Mesothelial cell of epicardium (in vitro differentiated cells): Measurements from ENCODE around the gene CHST1. TPM values are rescaled to one million over a fixed set of nuclear protein-coding genes. Genes with fewer than 3 reads are reported as not detected.

Experiments used
- DNase-seq, 2 experiments: peaks; one replicate each; pipeline ENCODE4 v3.0.0; 2021; ENCODE audit warnings: low spot score in 2 of 2; ENCODE audit not compliant: unreplicated experiment in 2 of 2
- H3K27ac Mint-ChIP-seq: 2 replicates; pipeline ENCODE4 v1.8.0; 2021; ENCODE audit warnings: mixed read lengths
- H3K27me3 Mint-ChIP-seq: 2 replicates; pipeline ENCODE4 v1.8.0; 2021; ENCODE audit warnings: low read depth, mixed read lengths
- H3K36me3 Mint-ChIP-seq: 2 replicates; pipeline ENCODE4 v1.8.0; 2021; ENCODE audit warnings: mixed read lengths
- H3K4me1 Mint-ChIP-seq: 2 replicates; pipeline ENCODE4 v1.8.0; 2021; ENCODE audit warnings: mixed read lengths
- H3K4me3 Mint-ChIP-seq: 2 replicates; pipeline ENCODE4 v1.8.0; 2021; ENCODE audit warnings: mild to moderate bottlenecking, moderate library complexity, mixed read lengths
- H3K9me3 Mint-ChIP-seq: 2 replicates; pipeline ENCODE4 v1.8.0; 2021; ENCODE audit warnings: mixed read lengths
- total RNA-seq: library from RNA; stranded (reverse); gene quantifications from 3 replicates; pipeline ENCODE4 v1.2.1, GENCODE V29; 2021
- TF ChIP-seq, protein P1 (sequence below): fragments of 200-600 bp; sonication (generic); IDR thresholded peaks from one replicate; pipeline ENCODE4 v1.5.0; 2021; ENCODE audit warnings: antibody characterized with exemption; ENCODE audit not compliant: unreplicated experiment

CHST1 gene
- total RNA-seq, 1 donor from 2014 or later: 1.6 TPM

DNA sequence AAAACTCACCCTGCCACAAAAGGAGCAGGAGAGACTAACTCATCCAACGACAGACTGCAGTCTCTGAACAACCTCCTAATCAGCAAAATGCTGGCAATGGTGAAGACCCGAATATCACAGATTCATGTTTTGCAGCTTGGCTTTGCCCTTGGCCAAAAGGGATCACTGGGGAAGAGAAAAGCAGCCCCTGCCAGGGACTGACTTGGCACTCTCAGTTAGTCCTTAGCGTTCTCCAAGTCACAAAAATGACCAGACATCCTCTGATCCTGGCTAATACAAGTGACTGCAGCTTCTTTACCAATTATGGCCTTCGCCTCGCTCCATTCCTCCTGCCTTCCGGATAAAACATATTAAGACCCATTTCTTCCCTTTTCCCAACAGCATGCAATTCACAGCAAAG lies 22.4 kb upstream of the CHST1 start:
- Mint-ChIP-seq H3K27me3 (no peaks in the 10 kb centered on the region), H3K27ac (no peak overlapping the region), H3K36me3 (no peaks in the 10 kb centered on the region), H3K4me3 (no peak overlapping the region), H3K4me1 (peaks cover 33% of the 10 kb centered on the region), H3K9me3 (no peaks in the 10 kb centered on the region)
- no peak for DNase-seq
- TF ChIP-seq, protein P1, sequence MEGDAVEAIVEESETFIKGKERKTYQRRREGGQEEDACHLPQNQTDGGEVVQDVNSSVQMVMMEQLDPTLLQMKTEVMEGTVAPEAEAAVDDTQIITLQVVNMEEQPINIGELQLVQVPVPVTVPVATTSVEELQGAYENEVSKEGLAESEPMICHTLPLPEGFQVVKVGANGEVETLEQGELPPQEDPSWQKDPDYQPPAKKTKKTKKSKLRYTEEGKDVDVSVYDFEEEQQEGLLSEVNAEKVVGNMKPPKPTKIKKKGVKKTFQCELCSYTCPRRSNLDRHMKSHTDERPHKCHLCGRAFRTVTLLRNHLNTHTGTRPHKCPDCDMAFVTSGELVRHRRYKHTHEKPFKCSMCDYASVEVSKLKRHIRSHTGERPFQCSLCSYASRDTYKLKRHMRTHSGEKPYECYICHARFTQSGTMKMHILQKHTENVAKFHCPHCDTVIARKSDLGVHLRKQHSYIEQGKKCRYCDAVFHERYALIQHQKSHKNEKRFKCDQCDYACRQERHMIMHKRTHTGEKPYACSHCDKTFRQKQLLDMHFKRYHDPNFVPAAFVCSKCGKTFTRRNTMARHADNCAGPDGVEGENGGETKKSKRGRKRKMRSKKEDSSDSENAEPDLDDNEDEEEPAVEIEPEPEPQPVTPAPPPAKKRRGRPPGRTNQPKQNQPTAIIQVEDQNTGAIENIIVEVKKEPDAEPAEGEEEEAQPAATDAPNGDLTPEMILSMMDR: no peak

- Mint-ChIP-seq H3K4me3 (no peak overlapping the region), H3K4me1 (peaks cover 33% of the 10 kb centered on the region), H3K36me3 (no peaks in the 10 kb centered on the region), H3K27me3 (peaks cover 4% of the 10 kb centered on the region), H3K9me3 (no peaks in the 10 kb centered on the region), H3K27ac (no peak overlapping the region)
- no peak for DNase-seq
- TF ChIP-seq, protein P1: no peak
Measured at GRCh38 chr11:45685964-45686537, 20.6 kb upstream of the CHST1 start.

GRCh38 chr11:45684440-45684839 lies 19.0 kb upstream of the CHST1 start:
- Mint-ChIP-seq H3K27ac (no peak overlapping the region), H3K36me3 (no peaks in the 10 kb centered on the region), H3K4me1 (peaks cover 33% of the 10 kb centered on the region), H3K27me3 (peaks cover 4% of the 10 kb centered on the region), H3K4me3 (no peak overlapping the region), H3K9me3 (no peaks in the 10 kb centered on the region)
- TF ChIP-seq, protein P1: no peak
- no peak for DNase-seq

- TF ChIP-seq, protein P1: no peak
- Mint-ChIP-seq H3K4me3 (no peak overlapping the region), H3K36me3 (no peaks in the 10 kb centered on the region), H3K4me1 (peaks cover 28% of the 10 kb centered on the region), H3K27ac (no peak overlapping the region), H3K27me3 (peaks cover 4% of the 10 kb centered on the region), H3K9me3 (no peaks in the 10 kb centered on the region)
- DNase-seq: no peak
Measured at GRCh38 chr11:45683271-45684058, 18.0 kb upstream of the CHST1 start.

DNA sequence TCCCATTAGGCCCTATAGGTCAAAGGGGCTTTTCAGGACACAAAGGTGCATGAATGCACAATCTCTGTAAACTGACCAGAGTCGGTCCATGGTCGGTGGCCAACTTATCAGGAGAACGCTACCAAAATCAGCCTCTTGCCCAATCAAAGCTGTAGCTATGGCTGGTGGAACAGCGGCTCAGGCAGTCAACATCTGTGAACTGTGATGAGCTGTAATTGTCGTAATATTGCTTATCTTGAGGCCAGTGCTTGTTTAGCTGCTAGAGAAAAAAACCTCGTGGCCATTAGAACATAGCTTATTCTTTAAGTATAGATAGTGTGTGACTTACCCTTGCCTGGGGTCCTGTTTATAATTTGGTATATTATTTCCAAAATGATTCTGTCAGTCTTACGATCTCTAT lies 14.4 kb upstream of the CHST1 start:
- TF ChIP-seq, protein P1: no peak
- Mint-ChIP-seq H3K27me3 (peaks cover 4% of the 10 kb centered on the region), H3K27ac (no peak overlapping the region), H3K4me1 (peaks cover 11% of the 10 kb centered on the region), H3K4me3 (no peak overlapping the region), H3K36me3 (no peaks in the 10 kb centered on the region), H3K9me3 (no peaks in the 10 kb centered on the region)
- DNase-seq: no peak
